RWPE2 (cell line): ENCODE results near the gene P2RX3.
A peak's percentile ranks its signal among the peaks of the same experiment; 100 is the strongest.

Source experiments
- ATAC-seq: fragments of 200-7000 bp; cut with Tn5 transposase; 3 replicates; pipeline ENCODE4 v1.9.1; 2021; ENCODE audit warnings: low read depth
- DNase-seq: peaks from one replicate; pipeline ENCODE4 v3.0.0-alpha.2; 2020; ENCODE audit warnings: low spot score
- H3K27ac ChIP-seq: fragments of 450-650 bp; 2 replicates; pipeline ENCODE4 v1.5.1; 2017; ENCODE audit warnings: mild to moderate bottlenecking; ENCODE audit not compliant: poor library complexity, severe bottlenecking
- H3K27me3 ChIP-seq: fragments of 250-450 bp; sonication (Bioruptor Pico); 2 replicates; pipeline ENCODE4 v1.5.1; 2021; ENCODE audit warnings: mild to moderate bottlenecking, moderate library complexity; ENCODE audit not compliant: insufficient read depth, poor library complexity, severe bottlenecking
- H3K36me3 ChIP-seq: fragments of 250-450 bp; sonication (Bioruptor Pico); 2 replicates; pipeline ENCODE4 v1.5.1; 2020; ENCODE audit warnings: low read depth, mild to moderate bottlenecking, moderate library complexity
- H3K4me1 ChIP-seq: fragments of 250-450 bp; sonication (Bioruptor Pico); 2 replicates; pipeline ENCODE4 v1.5.1; 2021; ENCODE audit warnings: mild to moderate bottlenecking, moderate library complexity; ENCODE audit not compliant: insufficient read depth, poor library complexity, severe bottlenecking
- H3K4me3 ChIP-seq: fragments of 250-450 bp; sonication (Bioruptor Pico); 2 replicates; pipeline ENCODE4 v1.5.1; 2021; ENCODE audit warnings: mild to moderate bottlenecking, moderate library complexity; ENCODE audit not compliant: severe bottlenecking
- H3K9me3 ChIP-seq: fragments of 250-450 bp; sonication (Bioruptor Pico); 2 replicates; pipeline ENCODE4 v1.5.1; 2021; ENCODE audit warnings: mild to moderate bottlenecking, moderate library complexity; ENCODE audit not compliant: severe bottlenecking
- CTCF ChIP-seq: fragments of 450-650 bp; IDR thresholded peaks from one replicate; pipeline ENCODE4 v1.5.1; 2017; ENCODE audit warnings: mild to moderate bottlenecking, moderate library complexity; ENCODE audit not compliant: poor library complexity, severe bottlenecking

The P2RX3 gene

GRCh38 chr11:57306940-57307565, 31.1 kb upstream of the P2RX3 start:
- no peak for TF ChIP-seq CTCF
- Histone ChIP-seq H3K4me1 (peaks cover 66% of the 10 kb centered on the region), H3K4me3 (no peak overlapping the region), H3K9me3 (no peaks in the 10 kb centered on the region), H3K36me3 (peaks cover 73% of the 10 kb centered on the region), H3K27me3 (no peaks in the 10 kb centered on the region), H3K27ac (peak overlapping the region; percentile 87)
- ATAC-seq (no peak), DNase-seq (no peak)

- DNase-seq (no peak), ATAC-seq (no peak)
- H3K4me1 ChIP-seq = peaks cover 67% of the 10 kb centered on the region
- H3K36me3 ChIP-seq = peaks cover 71% of the 10 kb centered on the region
- peak overlapping the region; percentile 87 for H3K27ac ChIP-seq
- no peak for TF ChIP-seq CTCF
- no peaks in the 10 kb centered on the region for H3K9me3 ChIP-seq
- H3K4me3 ChIP-seq = no peak overlapping the region
- no peaks in the 10 kb centered on the region for H3K27me3 ChIP-seq
These were observed 30.4 kb upstream of the P2RX3 start for GRCh38 chr11:57307666-57308270.

DNA sequence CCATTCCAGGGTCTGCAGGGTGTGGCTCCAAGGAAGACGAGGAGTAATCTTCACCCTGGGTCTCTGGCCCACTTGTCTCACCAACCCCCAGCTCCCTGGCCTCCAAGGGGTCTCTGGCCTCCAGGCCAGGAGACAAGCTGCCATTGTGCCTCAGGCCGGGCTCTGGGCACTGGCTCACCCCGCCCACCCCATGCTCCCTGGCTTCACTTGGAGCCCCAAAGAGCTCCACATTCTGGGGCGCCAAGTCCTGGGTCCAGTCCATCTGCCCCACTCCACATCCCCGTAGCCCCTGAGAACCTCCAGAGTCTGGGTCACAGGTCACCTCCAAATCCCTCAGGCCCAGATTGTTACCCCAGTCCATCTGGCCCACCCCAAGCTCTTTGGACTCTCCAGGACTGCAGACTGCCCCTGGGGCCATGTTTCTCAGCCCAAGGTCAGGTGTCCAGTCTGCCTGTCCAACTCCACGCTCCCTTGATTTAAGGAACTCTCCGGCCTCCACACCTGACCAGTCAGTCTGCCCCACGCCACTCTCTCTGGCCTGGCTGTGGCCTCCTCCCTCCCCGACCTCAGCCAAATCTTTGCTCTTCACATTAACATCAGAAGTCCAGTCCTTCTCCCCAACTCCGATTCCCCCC, 29.6 kb upstream of the P2RX3 start:
- ATAC-seq = no peak
- TF ChIP-seq CTCF = no peak
- Histone ChIP-seq H3K9me3 (no peaks in the 10 kb centered on the region), H3K27me3 (no peaks in the 10 kb centered on the region), H3K4me3 (no peak overlapping the region), H3K27ac (peak overlapping the region; percentile 87), H3K36me3 (peaks cover 71% of the 10 kb centered on the region), H3K4me1 (peaks cover 66% of the 10 kb centered on the region)
- no peak for DNase-seq

DNA sequence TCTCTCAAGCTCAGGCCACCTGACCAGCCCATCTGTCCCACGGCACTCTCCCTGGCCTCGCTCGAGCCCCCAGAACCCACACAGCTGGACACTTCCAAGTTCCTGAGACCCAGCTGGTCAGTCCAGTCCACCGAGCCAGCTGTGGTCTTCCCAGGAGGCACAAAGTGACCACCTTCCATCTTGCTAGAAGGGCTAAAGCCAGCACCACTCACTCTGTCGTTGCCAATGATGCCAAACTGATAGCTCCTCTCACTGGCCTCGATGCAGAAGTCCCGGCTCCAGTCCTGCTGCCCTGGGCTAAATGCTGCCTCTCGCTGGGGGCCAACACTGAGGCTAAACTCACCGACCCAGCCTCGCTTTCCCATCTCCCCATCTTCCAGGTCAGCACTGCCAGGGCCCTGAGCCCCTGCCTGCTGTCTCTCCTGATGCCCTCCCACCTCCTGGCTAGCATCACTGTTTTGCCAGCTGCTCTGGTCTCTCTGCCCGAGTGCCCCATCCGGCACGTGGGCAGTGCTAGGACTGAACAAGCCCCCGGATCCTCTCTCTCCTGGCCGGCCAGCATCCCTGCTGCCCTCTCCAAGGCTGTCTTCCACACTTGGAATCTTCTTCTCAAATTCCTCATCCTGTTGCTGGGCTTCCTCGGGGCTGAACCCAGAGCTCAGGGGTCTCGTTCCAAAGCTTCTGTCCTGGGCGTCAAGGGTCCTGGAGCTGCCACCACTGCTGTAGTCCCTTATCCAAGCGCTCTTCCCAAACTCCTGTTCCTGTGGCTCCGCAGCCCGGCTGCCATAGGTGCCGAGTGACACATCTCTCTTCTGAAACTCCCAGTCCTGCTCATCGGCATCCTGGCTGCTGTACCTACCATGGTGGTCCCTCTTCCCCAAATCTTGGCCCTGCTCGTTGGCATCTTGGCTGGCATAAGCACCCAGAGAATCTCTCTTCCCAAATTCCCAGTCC, 28.8 kb upstream of the P2RX3 start:
- Histone ChIP-seq H3K27me3 (no peaks in the 10 kb centered on the region), H3K36me3 (peaks cover 73% of the 10 kb centered on the region), H3K27ac (peak overlapping the region; percentile 87), H3K9me3 (no peaks in the 10 kb centered on the region), H3K4me3 (no peak overlapping the region), H3K4me1 (peaks cover 57% of the 10 kb centered on the region)
- ATAC-seq (no peak), DNase-seq (no peak)
- no peak for TF ChIP-seq CTCF
